HL-60 (cell line): Measurements from ENCODE around the gene PBRM1.

ENCODE experiments used
- DNase-seq, 2 experiments: peaks; one replicate each; pipeline ENCODE4 v3.0.0-alpha.2; 2010 to 2020; ENCODE audit warnings: low read depth in 1 of 2, low spot score in 1 of 2
- H3K27ac ChIP-seq: fragments of 250-450 bp; sonication (Bioruptor Pico); replicated peaks from 2 replicates; pipeline ENCODE4 v1.5.1; 2020; ENCODE audit warnings: mild to moderate bottlenecking, moderate library complexity
- H3K27me3 ChIP-seq: fragments of 250-450 bp; sonication (Bioruptor Pico); 2 replicates; pipeline ENCODE4 v1.5.1; 2021; ENCODE audit warnings: mild to moderate bottlenecking, moderate library complexity; ENCODE audit not compliant: insufficient read depth, poor library complexity, severe bottlenecking
- H3K4me3 ChIP-seq: replicated peaks from 2 replicates; pipeline ENCODE4 v1.5.1; 2011; ENCODE audit warnings: mild to moderate bottlenecking, control low read depth, low read length; ENCODE audit not compliant: insufficient read depth
- CTCF ChIP-seq: IDR thresholded peaks from one replicate; pipeline ENCODE4 v1.5.1; 2011; ENCODE audit warnings: low read length, control low read depth, inconsistent platforms; ENCODE audit not compliant: insufficient read depth
- GABPA ChIP-seq: IDR thresholded peaks from 2 replicates; pipeline ENCODE4 v1.6.1; 2012; ENCODE audit warnings: low read depth
- POLR2AphosphoS5 ChIP-seq: IDR thresholded peaks from 2 replicates; pipeline ENCODE4 v1.6.1; 2012; ENCODE audit warnings: low read depth
- REST ChIP-seq: IDR thresholded peaks from 2 replicates; pipeline ENCODE4 v1.6.1; 2012; ENCODE audit warnings: low read depth; ENCODE audit not compliant: insufficient replicate concordance
- SPI1 ChIP-seq: IDR thresholded peaks from 2 replicates; pipeline ENCODE4 v1.6.1; 2012; ENCODE audit warnings: low read depth, mild to moderate bottlenecking, borderline replicate concordance

Gene PBRM1

GRCh38 chr3:52503788-52504424 lies 181.8 kb downstream of the PBRM1 start:
- no peak for TF ChIP-seq GABPA
- TF ChIP-seq REST = no peak
- TF ChIP-seq POLR2AphosphoS5 = no peak
- no peak for TF ChIP-seq CTCF
- TF ChIP-seq SPI1 = no peak
- no peak for DNase-seq
- H3K4me3 ChIP-seq = no peak overlapping the region
- no peak overlapping the region for H3K27ac ChIP-seq
- H3K27me3 ChIP-seq = no peaks in the 10 kb centered on the region

- TF ChIP-seq CTCF (no peak), REST (no peak), POLR2AphosphoS5 (no peak), SPI1 (no peak), GABPA (no peak)
- DNase-seq = no peak
- Histone ChIP-seq H3K27me3 (no peaks in the 10 kb centered on the region), H3K27ac (no peak overlapping the region), H3K4me3 (no peak overlapping the region)
These were observed 182.8 kb downstream of the PBRM1 start for GRCh38 chr3:52502808-52503350.

GRCh38 chr3:52502001-52502400 lies 183.7 kb downstream of the PBRM1 start:
- H3K27me3 ChIP-seq = no peaks in the 10 kb centered on the region
- DNase-seq = no peak
- no peak overlapping the region for H3K27ac ChIP-seq
- TF ChIP-seq SPI1 (no peak), CTCF (no peak), REST (no peak), GABPA (no peak), POLR2AphosphoS5 (no peak)
- no peak overlapping the region for H3K4me3 ChIP-seq
